Measurements from ENCODE around the gene MRPS27. TPM values are rescaled to one million over a fixed set of nuclear protein-coding genes. Genes with fewer than 3 reads are reported as not detected.

Gene MRPS27
- 10 to 100 TPM; 33.9 to 53.6 (median 42.4) TPM for polyA plus RNA-seq (ENCODE audit: insufficient read length in 10 of 10)
- long read RNA-seq, donor 1, transcript MRPS27-201 (11 exons, 2,785 nt): major isoform, 10 of 19 reads
- long read RNA-seq, donor 1, partial matches to known transcripts: 5 of 19 reads
- long read RNA-seq, donor 1, other reads (novel, unspliced or antisense): 0 of 19 reads
- long read RNA-seq, donor 2, transcript MRPS27-201 (11 exons, 2,785 nt): major isoform, 7 of 7 reads
- long read RNA-seq, donor 2, partial matches to known transcripts: 0 of 7 reads
- long read RNA-seq, donor 2, other reads (novel, unspliced or antisense): 0 of 7 reads
- long read RNA-seq, donor 3: 0 reads
- long read RNA-seq, donor 4, transcript MRPS27-201 (11 exons, 2,785 nt): major isoform, 10 of 16 reads
- long read RNA-seq, donor 4, partial matches to known transcripts: 5 of 16 reads
- long read RNA-seq, donor 4, other reads (novel, unspliced or antisense): 0 of 16 reads
- long read RNA-seq, donor 5, transcript MRPS27-201 (11 exons, 2,785 nt): major isoform, 13 of 14 reads
- long read RNA-seq, donor 5, partial matches to known transcripts: 0 of 14 reads
- long read RNA-seq, donor 5, other reads (novel, unspliced or antisense): 0 of 14 reads
- long read RNA-seq, donor 6, transcript MRPS27-201 (11 exons, 2,785 nt): major isoform, 11 of 17 reads
- long read RNA-seq, donor 6, partial matches to known transcripts: 6 of 17 reads
- long read RNA-seq, donor 6, other reads (novel, unspliced or antisense): 0 of 17 reads
- long read RNA-seq, donor 7, partial matches to known transcripts: 11 of 14 reads
- long read RNA-seq, donor 7, other reads (novel, unspliced or antisense): 0 of 14 reads
- long read RNA-seq, donor 8, transcript MRPS27-201 (11 exons, 2,785 nt): major isoform, 6 of 6 reads
- long read RNA-seq, donor 8, partial matches to known transcripts: 0 of 6 reads
- long read RNA-seq, donor 8, other reads (novel, unspliced or antisense): 0 of 6 reads
- long read RNA-seq, donor 9: 0 reads

GRCh38 chr5:72319976-72320752, at the start of gene MRPS27, which contains the start of gene PTCD2:
Gene MRPS27 (minus strand): TSS chr5:72320240. CDS start chr5:72320221, 19 bp downstream.
Gene PTCD2 (plus strand): TSS chr5:72320373. CDS start chr5:72320383, 10 bp downstream.
- DNase-seq: peak; percentile 97 to 99 (median 98)

GRCh38 chr5:72369711-72370110, 49.7 kb upstream of the MRPS27 start:
- no peak for DNase-seq

GRCh38 chr5:72369301-72369700, 49.3 kb upstream of the MRPS27 start:
- no peak for DNase-seq

GRCh38 chr5:72368271-72368670, 48.2 kb upstream of the MRPS27 start:
- DNase-seq: no peak

- peak; percentile 78 to 91 (median 83) for DNase-seq
These were observed 46.4 kb upstream of the MRPS27 start for GRCh38 chr5:72366324-72366976.

- no peak for DNase-seq
These were observed 44.9 kb upstream of the MRPS27 start for GRCh38 chr5:72364951-72365350.

- no peak for DNase-seq
These were observed 44.1 kb upstream of the MRPS27 start for GRCh38 chr5:72364171-72364570.

- DNase-seq: peak in 1 of 3 donors; percentile 69
These were observed 43.2 kb upstream of the MRPS27 start for GRCh38 chr5:72363166-72363802.

- no peak for DNase-seq
These were observed 39.8 kb upstream of the MRPS27 start for GRCh38 chr5:72359886-72360285.

GRCh38 chr5:72358925-72359324, 38.9 kb upstream of the MRPS27 start:
- DNase-seq: no peak

GRCh38 chr5:72356361-72356760, 36.3 kb upstream of the MRPS27 start:
- DNase-seq: no peak

- DNase-seq: peak in 2 of 3 donors; percentile 14 to 49
These were observed 35.8 kb upstream of the MRPS27 start for GRCh38 chr5:72355706-72356299.

- DNase-seq: no peak
These were observed 33.0 kb upstream of the MRPS27 start for GRCh38 chr5:72353046-72353445.

- DNase-seq: no peak
These were observed 32.6 kb upstream of the MRPS27 start for GRCh38 chr5:72352616-72353015.

- DNase-seq: no peak
These were observed 31.3 kb upstream of the MRPS27 start for GRCh38 chr5:72351376-72351775.

- peak in 1 of 3 donors; percentile 83 for DNase-seq
These were observed 27.8 kb upstream of the MRPS27 start for GRCh38 chr5:72347801-72348308.

- no peak for DNase-seq
These were observed 26.4 kb upstream of the MRPS27 start for GRCh38 chr5:72346398-72346797.

GRCh38 chr5:72338689-72339209, 18.7 kb upstream of the MRPS27 start:
- no peak for DNase-seq

- DNase-seq: no peak
These were observed 17.1 kb upstream of the MRPS27 start for GRCh38 chr5:72337159-72337558.
